ENCODE results near the gene UBAP2L.
"Not testable (repeated sequence)": the region's sequence is repeated elsewhere in the genome, so short reads cannot be mapped to it uniquely, and the experiment has no call there.

The UBAP2L gene

DNA sequence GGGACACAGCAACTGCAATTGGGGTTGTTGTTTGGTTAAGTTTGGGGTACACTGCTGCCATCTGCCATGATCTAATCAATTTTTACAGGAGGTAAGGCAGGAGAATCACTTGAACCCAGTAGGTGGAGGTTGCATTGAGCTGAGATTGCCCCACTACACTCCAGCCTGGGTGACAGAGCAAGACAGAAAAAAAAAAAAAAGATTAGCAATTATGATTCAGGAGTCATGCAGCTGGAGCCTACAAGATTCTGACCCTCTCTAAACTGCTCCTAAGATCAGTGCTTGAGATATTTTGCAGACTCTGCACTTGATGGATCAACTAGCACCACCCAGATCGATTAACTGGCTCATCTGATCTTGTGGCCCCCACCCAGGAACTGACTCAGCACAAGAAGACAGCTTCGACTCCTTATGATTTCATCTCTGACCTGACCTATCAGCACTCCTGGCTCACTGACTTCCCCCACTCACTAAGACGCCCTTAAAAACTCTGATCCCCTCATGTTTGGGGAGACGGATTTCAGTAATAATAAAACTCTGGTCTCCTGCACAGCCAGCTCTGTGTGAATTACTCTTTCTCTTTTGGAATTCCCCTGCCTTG is 87.0 kb downstream of the UBAP2L start:
- not testable (repeated sequence) for DNase-seq (ENCODE audit: low read depth, low spot score)

DNA sequence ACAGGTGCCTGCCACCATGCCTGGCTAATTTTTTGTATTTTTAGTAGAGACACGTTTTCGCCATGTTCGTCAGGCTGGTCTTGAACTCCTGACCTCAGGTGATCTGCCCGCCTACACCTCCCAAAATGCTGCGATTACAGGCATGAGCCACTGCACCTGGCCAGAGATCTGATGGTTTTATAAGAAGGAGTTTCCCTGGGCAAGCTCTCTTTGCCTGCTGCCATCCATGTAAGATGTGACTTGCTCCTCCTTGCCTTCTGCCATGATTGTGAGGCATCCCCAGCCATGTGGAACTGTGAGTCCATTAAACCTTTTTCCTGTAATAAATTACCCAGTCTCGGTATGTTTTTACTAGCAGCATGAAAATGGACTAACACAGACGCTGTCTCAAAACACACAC is 88.4 kb downstream of the UBAP2L start:
- DNase-seq (ENCODE audit: low read depth, low spot score), result not testable (repeated sequence)

DNA sequence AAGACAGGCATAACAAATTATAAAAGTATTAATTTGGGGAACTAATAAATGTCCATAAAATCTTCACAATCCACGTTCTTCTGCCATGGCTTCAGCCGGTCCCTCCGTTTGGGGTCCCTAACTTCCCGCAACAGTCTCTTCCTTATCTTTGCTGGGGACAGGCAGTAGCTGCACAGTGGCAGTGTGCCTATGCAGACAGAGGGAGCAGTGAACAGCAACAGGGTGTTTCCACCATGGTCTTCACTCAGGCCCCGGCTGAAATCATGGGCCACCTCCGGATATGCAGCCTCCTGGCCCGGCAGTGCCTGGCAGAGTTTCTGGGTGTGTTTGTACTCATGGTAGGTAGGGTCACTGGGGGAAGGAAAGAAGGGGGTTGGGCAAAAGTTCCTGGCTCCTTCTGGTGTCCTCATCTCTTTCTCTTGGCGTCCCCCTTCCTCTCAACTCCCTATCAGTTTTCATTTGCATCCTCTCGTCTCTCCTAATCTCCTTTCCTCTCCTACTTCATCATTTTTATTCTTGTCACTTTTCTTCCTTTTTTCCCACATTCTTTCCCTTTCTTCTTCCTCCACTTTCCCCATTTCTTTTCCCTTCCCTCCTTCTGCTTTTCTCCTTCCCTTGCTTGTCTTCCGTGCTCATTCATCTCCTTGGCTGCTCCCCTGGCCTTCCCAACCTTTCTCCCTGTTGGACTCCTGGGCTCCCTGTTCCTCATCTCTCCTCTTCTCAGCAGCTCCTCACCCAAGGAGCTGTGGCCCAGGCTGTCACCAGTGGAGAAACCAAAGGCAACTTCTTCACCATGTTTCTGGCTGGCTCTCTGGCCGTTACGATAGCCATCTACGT is 91.7 kb downstream of the UBAP2L start:
- not testable (repeated sequence) for DNase-seq (ENCODE audit: low read depth, low spot score)

DNA sequence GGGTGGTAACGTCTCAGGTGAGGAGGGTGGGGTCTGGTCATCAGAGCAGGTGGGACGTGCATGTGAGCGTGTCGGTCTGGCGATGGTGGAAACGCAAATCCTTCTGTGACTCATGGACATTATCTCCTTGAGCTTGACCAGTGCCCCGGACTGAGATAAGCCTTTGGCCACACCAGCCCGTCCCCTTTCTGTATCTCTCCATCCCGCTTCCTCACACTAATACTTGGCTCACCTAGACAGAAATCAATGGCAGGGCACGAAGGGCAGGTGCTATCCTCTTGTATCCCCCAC is 92.3 kb downstream of the UBAP2L start:
- no peak for DNase-seq (ENCODE audit: low read depth, low spot score)

DNA sequence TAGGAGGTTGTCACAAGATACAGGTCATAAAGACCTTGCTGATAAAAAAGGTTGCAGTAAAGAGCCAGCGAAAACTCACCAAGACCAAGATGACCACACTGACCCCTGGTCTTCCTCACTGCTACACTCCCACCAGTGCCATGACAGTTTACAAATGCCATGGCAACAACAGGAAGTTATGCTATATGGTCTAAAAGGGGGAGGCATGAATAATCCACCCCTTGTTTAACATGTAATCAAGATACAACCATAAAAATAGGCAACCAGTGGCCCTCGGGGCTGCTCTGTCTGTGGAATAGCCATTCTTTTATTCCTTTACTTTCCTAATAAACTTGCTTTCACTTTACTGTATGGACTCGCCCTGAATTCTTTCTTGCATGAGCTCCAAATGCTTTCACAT is 93.5 kb downstream of the UBAP2L start:
- not testable (repeated sequence) for DNase-seq (ENCODE audit: low read depth, low spot score)

DNA sequence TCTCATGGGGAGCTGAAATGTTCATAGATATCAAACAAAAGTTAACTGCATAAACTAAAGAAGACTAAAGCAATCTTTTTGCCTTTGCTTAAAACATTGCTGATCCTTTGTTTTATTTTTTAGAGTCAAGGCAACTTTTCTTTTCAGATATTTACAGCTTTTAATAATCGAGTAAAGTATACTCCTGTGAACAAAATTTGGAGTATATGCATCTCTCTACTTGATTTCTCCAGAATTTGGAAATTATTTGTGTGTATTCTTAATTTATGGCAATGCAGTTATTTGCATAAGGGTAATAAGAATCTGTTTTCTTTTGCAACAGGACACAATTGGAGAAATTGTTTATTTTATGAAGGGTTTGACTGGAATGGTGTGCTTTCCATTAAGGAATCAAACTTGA is 95.9 kb downstream of the UBAP2L start:
- DNase-seq (ENCODE audit: low read depth, low spot score), result no peak

DNA sequence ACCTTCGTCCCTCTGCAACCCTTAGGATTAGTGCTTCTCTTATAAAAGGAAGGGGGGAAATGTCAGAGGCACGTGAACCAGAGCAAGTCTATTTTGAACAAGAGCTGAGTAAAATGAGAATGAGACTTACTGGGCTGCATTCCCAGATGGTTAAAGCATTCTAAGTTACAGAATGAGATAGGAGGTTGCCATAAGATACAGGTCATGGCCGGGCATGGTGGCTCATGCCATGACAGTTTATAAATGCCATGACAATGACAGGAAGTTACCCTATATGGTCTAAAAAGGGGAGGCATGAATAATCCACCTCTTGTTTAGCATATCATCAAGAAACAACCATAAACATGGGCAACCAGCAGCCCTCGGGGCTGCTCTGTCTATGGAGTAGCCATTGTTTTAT is 97.6 kb downstream of the UBAP2L start:
- no peak for DNase-seq (ENCODE audit: low read depth, low spot score)

All from iPS DF 19.7 (cell line).